ENCODE data around the gene SLC46A3.

DNA sequence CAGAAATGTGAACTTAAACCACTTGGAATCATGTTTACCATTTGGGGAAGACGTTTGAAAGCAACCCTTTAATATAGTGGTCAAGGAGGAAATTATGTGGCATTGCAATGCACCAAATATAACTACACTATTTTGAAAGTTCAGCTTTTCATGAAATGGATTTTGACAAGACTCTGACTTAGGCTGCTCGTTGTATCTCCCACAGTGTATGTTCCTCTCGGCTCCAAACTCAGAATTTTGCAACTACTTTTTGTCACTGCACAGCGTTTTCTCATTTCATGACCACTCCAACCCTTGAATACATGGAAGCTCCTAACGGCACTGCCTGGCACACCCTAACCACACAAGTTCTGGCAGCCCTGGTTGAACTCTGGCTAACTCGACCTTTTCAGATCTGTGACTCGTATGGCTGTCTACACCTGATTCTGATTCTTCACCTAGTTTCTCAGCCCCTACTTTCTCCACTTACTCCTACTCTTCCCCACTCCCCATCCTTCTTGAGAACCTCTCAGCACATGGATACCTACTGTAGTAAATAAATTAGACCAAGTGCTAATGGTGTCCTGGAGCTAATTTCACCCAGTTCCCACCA lies 66.9 kb downstream of the SLC46A3 start:
- TF ChIP-seq GABPA (IDR thresholded peaks at IDR 0.05 in 1 of 2, conservative IDR thresholded peaks at IDR 0.05 in 1 of 2) (no peak), TAF1 (conservative IDR thresholded peaks at IDR 0.05) (no peak)
- TF ChIP-seq, protein P1, sequence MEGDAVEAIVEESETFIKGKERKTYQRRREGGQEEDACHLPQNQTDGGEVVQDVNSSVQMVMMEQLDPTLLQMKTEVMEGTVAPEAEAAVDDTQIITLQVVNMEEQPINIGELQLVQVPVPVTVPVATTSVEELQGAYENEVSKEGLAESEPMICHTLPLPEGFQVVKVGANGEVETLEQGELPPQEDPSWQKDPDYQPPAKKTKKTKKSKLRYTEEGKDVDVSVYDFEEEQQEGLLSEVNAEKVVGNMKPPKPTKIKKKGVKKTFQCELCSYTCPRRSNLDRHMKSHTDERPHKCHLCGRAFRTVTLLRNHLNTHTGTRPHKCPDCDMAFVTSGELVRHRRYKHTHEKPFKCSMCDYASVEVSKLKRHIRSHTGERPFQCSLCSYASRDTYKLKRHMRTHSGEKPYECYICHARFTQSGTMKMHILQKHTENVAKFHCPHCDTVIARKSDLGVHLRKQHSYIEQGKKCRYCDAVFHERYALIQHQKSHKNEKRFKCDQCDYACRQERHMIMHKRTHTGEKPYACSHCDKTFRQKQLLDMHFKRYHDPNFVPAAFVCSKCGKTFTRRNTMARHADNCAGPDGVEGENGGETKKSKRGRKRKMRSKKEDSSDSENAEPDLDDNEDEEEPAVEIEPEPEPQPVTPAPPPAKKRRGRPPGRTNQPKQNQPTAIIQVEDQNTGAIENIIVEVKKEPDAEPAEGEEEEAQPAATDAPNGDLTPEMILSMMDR (IDR thresholded peaks at IDR 0.05; ENCODE audit: low read depth, low read length, missing input control): no peak
